GM23338 (cell line): Measurements from ENCODE around the gene LAD1. TPM values are rescaled to one million over a fixed set of nuclear protein-coding genes. Genes with fewer than 3 reads are reported as not detected.

Experiments used
- ATAC-seq: fragments of 200-7000 bp; cut with Tn5 transposase; 3 replicates; pipeline ENCODE4 v1.9.1; 2020
- DNase-seq: peaks from one replicate; pipeline ENCODE4 v3.0.0-alpha.2; 2015; ENCODE audit warnings: low spot score
- H2AFZ ChIP-seq: fragments of 200-600 bp; sonication (generic); 2 replicates; pipeline ENCODE4 v1.8.0; 2016; ENCODE audit warnings: antibody characterized with exemption, mild to moderate bottlenecking, moderate library complexity
- H3F3A ChIP-seq: fragments of 200-600 bp; sonication (generic); replicated peaks from 2 replicates; pipeline ENCODE4 v1.8.0; 2017; ENCODE audit warnings: antibody characterized with exemption, mixed run types, low read depth
- H3K27ac ChIP-seq: fragments of 200-600 bp; sonication (generic); 2 replicates; pipeline ENCODE4 v1.6.1; 2016; ENCODE audit warnings: low read depth
- H3K27me3 ChIP-seq: fragments of 200-600 bp; sonication (generic); 2 replicates; pipeline ENCODE4 v1.8.0; 2016; ENCODE audit warnings: mild to moderate bottlenecking, mixed run types, moderate library complexity; ENCODE audit not compliant: insufficient read depth
- H3K36me3 ChIP-seq: fragments of 200-600 bp; sonication (generic); 2 replicates; pipeline ENCODE4 v1.8.0; 2016; ENCODE audit warnings: mild to moderate bottlenecking; ENCODE audit not compliant: insufficient read depth
- H3K4me1 ChIP-seq: fragments of 200-600 bp; sonication (generic); 2 replicates; pipeline ENCODE4 v1.8.0; 2016; ENCODE audit warnings: mild to moderate bottlenecking, moderate library complexity; ENCODE audit not compliant: insufficient read depth
- H3K4me2 ChIP-seq: fragments of 200-600 bp; sonication (generic); 2 replicates; pipeline ENCODE4 v1.7.1; 2017; ENCODE audit warnings: mixed run types
- H3K4me3 ChIP-seq: fragments of 200-600 bp; sonication (generic); 2 replicates; pipeline ENCODE4 v1.6.1; 2016; ENCODE audit warnings: mixed run types
- H3K79me2 ChIP-seq: fragments of 200-600 bp; sonication (generic); replicated peaks from 2 replicates; pipeline ENCODE4 v1.8.0; 2017; ENCODE audit warnings: mild to moderate bottlenecking; ENCODE audit not compliant: insufficient read depth
- H3K9me2 ChIP-seq: fragments of 200-600 bp; sonication (generic); 2 replicates; pipeline ENCODE4 v1.8.0; 2017; ENCODE audit not compliant: insufficient read depth
- H4K20me1 ChIP-seq: fragments of 200-600 bp; sonication (generic); replicated peaks from 2 replicates; pipeline ENCODE4 v1.8.0; 2017; ENCODE audit warnings: mild to moderate bottlenecking; ENCODE audit not compliant: insufficient read depth
- H3K27ac Mint-ChIP-seq: 2 replicates; pipeline ENCODE4 v1.8.0; 2020; ENCODE audit warnings: inconsistent platforms, mild to moderate bottlenecking, moderate library complexity, mixed read lengths
- H3K27me3 Mint-ChIP-seq: 3 replicates; pipeline ENCODE4 v1.8.0; 2022; ENCODE audit warnings: low read depth, mild to moderate bottlenecking, moderate library complexity, mixed read lengths, inconsistent platforms; ENCODE audit not compliant: insufficient read depth, poor library complexity
- H3K36me3 Mint-ChIP-seq: 3 replicates; pipeline ENCODE4 v1.8.0; 2021; ENCODE audit warnings: low read depth, mild to moderate bottlenecking, inconsistent platforms, moderate library complexity, mixed read lengths
- H3K4me1 Mint-ChIP-seq: 3 replicates; pipeline ENCODE4 v1.8.0; 2020; ENCODE audit warnings: mild to moderate bottlenecking, inconsistent platforms, mixed read lengths
- H3K4me3 Mint-ChIP-seq: 3 replicates; pipeline ENCODE4 v1.8.0; 2021; ENCODE audit warnings: moderate library complexity, mild to moderate bottlenecking, inconsistent platforms, mixed read lengths
- H3K9me3 Mint-ChIP-seq: 3 replicates; pipeline ENCODE4 v1.8.0; 2020; ENCODE audit warnings: moderate library complexity, mild to moderate bottlenecking, inconsistent platforms, mixed read lengths
- CREB1 ChIP-seq: fragments of 250-450 bp; sonication (Bioruptor Pico); IDR thresholded peaks from 2 replicates; pipeline ENCODE4 v1.5.0; 2020; ENCODE audit warnings: low read depth, mild to moderate bottlenecking, moderate library complexity
- CTCF ChIP-seq, 2 experiments: fragments of 200-600 bp in 1 of 2; sonication (generic) in 1 of 2; conservative IDR thresholded peaks; 2 replicates each; pipeline versions ENCODE4 v1.5.1 to v1.6.1; 2016 to 2017; ENCODE audit warnings: antibody characterized with exemption in 2 of 2, low read depth in 2 of 2, mild to moderate bottlenecking in 2 of 2, moderate library complexity in 1 of 2
- ETS1 ChIP-seq: IDR thresholded peaks from 2 replicates; pipeline ENCODE4 v1.6.1; 2016; ENCODE audit warnings: antibody characterized with exemption
- EZH2 ChIP-seq: fragments of 200-600 bp; sonication (generic); IDR thresholded peaks from one replicate; pipeline ENCODE4 v1.8.0; 2017; ENCODE audit warnings: antibody characterized with exemption, mild to moderate bottlenecking, low read depth; ENCODE audit not compliant: unreplicated experiment
- JUNB ChIP-seq: IDR thresholded peaks from one replicate; pipeline ENCODE4 v1.6.1; 2016; ENCODE audit warnings: antibody characterized with exemption; ENCODE audit not compliant: unreplicated experiment
- NANOG ChIP-seq: IDR thresholded peaks from 2 replicates; pipeline ENCODE4 v1.6.1; 2016; ENCODE audit warnings: antibody characterized with exemption, borderline replicate concordance
- POLR2AphosphoS5 ChIP-seq: IDR thresholded peaks from 2 replicates; pipeline ENCODE4 v1.6.1; 2016; ENCODE audit warnings: antibody characterized with exemption, low read depth
- ZNF331 ChIP-seq: fragments of 250-450 bp; sonication (Bioruptor Pico); IDR thresholded peaks from 2 replicates; pipeline ENCODE4 v1.5.0; 2020; ENCODE audit warnings: low read depth, mild to moderate bottlenecking, moderate library complexity
- ZNF462 ChIP-seq: fragments of 250-450 bp; sonication (Bioruptor Pico); IDR thresholded peaks from 2 replicates; pipeline ENCODE4 v1.5.0; 2020; ENCODE audit warnings: mild to moderate bottlenecking, moderate library complexity
- polyA plus RNA-seq: library from polyadenylated mRNA; unstranded; fragments of >200 nt; fragmentation: Nextera tagmentation; extraction: Ambion mirVana; gene quantifications from 2 replicates; pipeline ENCODE4 v1.2.1, GENCODE V29; 2016
- total RNA-seq: library from RNA; depleted of rRNA; stranded (reverse); fragments of >200 nt; shearing (Covaris generic); gene quantifications from 2 replicates; pipeline ENCODE4 v1.2.3, GENCODE V29; 2014

Gene LAD1
- total and polyA plus RNA-seq, 2 experiments from 2014 or later, result 17.6 to 18.9 TPM

- Histone ChIP-seq H3K79me2 (no peaks in the 10 kb centered on the region), H2AFZ (no peak overlapping the region), H3K27me3 (peaks cover 15% of the 10 kb centered on the region), H4K20me1 (no peaks in the 10 kb centered on the region), H3F3A (0 out of 2 replicates have a peak, but pooled peaks cover 3% of the 10 kb centered on the region), H3K4me3 (no peak overlapping the region), H3K4me2 (no peak overlapping the region), H3K4me1 (peaks cover 6% of the 10 kb centered on the region; the same call in 1 of the 2 replicates), H3K9me2 (no peaks in the 10 kb centered on the region), H3K27ac (no peak overlapping the region), H3K36me3 (no peaks in the 10 kb centered on the region)
- H3K4me1 Mint-ChIP-seq, result peaks cover 9% of the 10 kb centered on the region
- no peak for TF ChIP-seq CREB1 (CRISPR knock-in tag)
- TF ChIP-seq ETS1, result no peak
- no peak for TF ChIP-seq EZH2
- TF ChIP-seq NANOG, result no peak
- no peak for TF ChIP-seq CTCF (conservative IDR thresholded peaks at IDR 0.05; ENCODE audit: low read depth in 2 of 2)
- no peak for TF ChIP-seq ZNF331 (CRISPR knock-in tag)
- TF ChIP-seq ZNF462 (CRISPR knock-in tag), result no peak
- no peak for TF ChIP-seq POLR2AphosphoS5
- TF ChIP-seq JUNB, result no peak
- DNase-seq (no peak), ATAC-seq (no peak)
- peaks cover 13% of the 10 kb centered on the region for H3K27me3 Mint-ChIP-seq
- no peaks in the 10 kb centered on the region for H3K36me3 Mint-ChIP-seq
- H3K9me3 Mint-ChIP-seq, result no peaks in the 10 kb centered on the region
- no peak overlapping the region; the same call in 2 of the 3 replicates for H3K4me3 Mint-ChIP-seq
- H3K27ac Mint-ChIP-seq, result no peak overlapping the region
These were observed 5.8 kb upstream of the LAD1 start for GRCh38 chr1:201404722-201405483.
